Adrenal gland (tissue), 5 donors: ENCODE results near the gene SAMD4A.

ENCODE experiments used
- CTCF ChIP-seq, 6 experiments: fragments of 450-650 bp in 4 of 6; fragments of 200-600 bp in 2 of 6; sonication (generic) in 1 of 6; IDR thresholded peaks; 1 replicate in 5 of 6; 2 replicates in 1 of 6; pipeline versions ENCODE4 v1.5.1 to v1.8.0; 2016 to 2021; ENCODE audit warnings: antibody characterized with exemption in 6 of 6, mild to moderate bottlenecking in 2 of 6, moderate library complexity in 1 of 6
- POLR2A ChIP-seq, 2 donors: fragments of 450-650 bp; IDR thresholded peaks; one replicate each; pipeline ENCODE4 v1.6.1; 2017; ENCODE audit warnings: antibody characterized with exemption in 2 of 2, mild to moderate bottlenecking in 2 of 2, moderate library complexity in 1 of 2
- donor health status: DM: no; HTN: no; CAD: no.

- no peak for TF ChIP-seq CTCF (IDR thresholded peaks at IDR 0.05)
- TF ChIP-seq POLR2A (IDR thresholded peaks at IDR 0.05): no peak
These were observed 91.9 kb downstream of the SAMD4A start for GRCh38 chr14:54658836-54659235.
